MM.1S (cell line): ENCODE results near the gene PRKCE.

Source experiments
- DNase-seq: peaks from one replicate; pipeline ENCODE4 v3.0.0-alpha.2; 2015
- H2AFZ ChIP-seq: fragments of 300-600 bp; sonication (generic); 2 replicates; pipeline ENCODE4 v1.6.0; 2016; ENCODE audit warnings: antibody characterized with exemption, low read length
- H3F3A ChIP-seq: fragments of 300-600 bp; sonication (generic); 2 replicates; pipeline ENCODE4 v1.6.1; 2016; ENCODE audit warnings: mild to moderate bottlenecking, antibody characterized with exemption, low read length, moderate library complexity, mixed read lengths; ENCODE audit not compliant: insufficient read depth
- H3K27ac ChIP-seq: fragments of 300-600 bp; sonication (generic); 2 replicates; pipeline ENCODE4 v1.5.1; 2016; ENCODE audit warnings: mild to moderate bottlenecking, low read length
- H3K27me3 ChIP-seq: fragments of 300-600 bp; sonication (generic); replicated peaks from 2 replicates; pipeline ENCODE4 v1.6.0; 2016; ENCODE audit warnings: low read length; ENCODE audit not compliant: insufficient read depth
- H3K36me3 ChIP-seq: fragments of 300-600 bp; sonication (generic); replicated peaks from 2 replicates; pipeline ENCODE4 v1.6.1; 2016; ENCODE audit warnings: mild to moderate bottlenecking, low read length, mixed read lengths; ENCODE audit not compliant: insufficient read depth
- H3K4me1 ChIP-seq: fragments of 300-600 bp; sonication (generic); 2 replicates; pipeline ENCODE4 v1.6.1; 2016; ENCODE audit warnings: low read length, mixed read lengths
- H3K4me2 ChIP-seq: fragments of 300-600 bp; sonication (generic); 2 replicates; pipeline ENCODE4 v1.6.0; 2016; ENCODE audit warnings: low read depth, low read length
- H3K4me3 ChIP-seq: fragments of 300-600 bp; sonication (generic); 2 replicates; pipeline ENCODE4 v1.5.1; 2016; ENCODE audit warnings: low read length, mixed read lengths
- H3K79me2 ChIP-seq: fragments of 300-600 bp; sonication (generic); 2 replicates; pipeline ENCODE4 v1.6.1; 2016; ENCODE audit warnings: mixed run types, low read length, mixed read lengths
- H3K9ac ChIP-seq: fragments of 300-600 bp; sonication (generic); 2 replicates; pipeline ENCODE4 v1.6.1; 2016; ENCODE audit warnings: low read length, mixed read lengths
- H3K9me2 ChIP-seq: fragments of 300-600 bp; sonication (generic); replicated peaks from 2 replicates; pipeline ENCODE4 v1.6.1; 2016; ENCODE audit warnings: mild to moderate bottlenecking, low read length, mixed read lengths; ENCODE audit not compliant: insufficient read depth
- H3K9me3 ChIP-seq: fragments of 300-600 bp; sonication (generic); replicated peaks from 2 replicates; pipeline ENCODE4 v1.6.1; 2016; ENCODE audit warnings: mild to moderate bottlenecking, low read length, mixed read lengths; ENCODE audit not compliant: insufficient read depth
- H4K20me1 ChIP-seq: fragments of 300-600 bp; sonication (generic); 2 replicates; pipeline ENCODE4 v1.6.1; 2016; ENCODE audit warnings: mild to moderate bottlenecking, low read length, moderate library complexity, mixed read lengths; ENCODE audit not compliant: insufficient read depth
- EZH2 ChIP-seq: fragments of 300-600 bp; sonication (generic); optimal IDR thresholded peaks from 2 replicates; pipeline ENCODE3; 2017; ENCODE audit warnings: low read depth, mild to moderate bottlenecking, antibody characterized with exemption, low read length, mixed read lengths
- EZH2phosphoT487 ChIP-seq: fragments of 300-600 bp; sonication (generic); IDR thresholded peaks from 2 replicates; pipeline ENCODE4 v1.6.1; 2018; ENCODE audit warnings: antibody characterized with exemption, low read length
- TF ChIP-seq, protein P1 (sequence below): fragments of 300-600 bp; sonication (generic); IDR thresholded peaks from 2 replicates; pipeline ENCODE4 v1.5.1; 2016; ENCODE audit warnings: antibody characterized with exemption, low read length, mixed read lengths

Gene PRKCE

DNA sequence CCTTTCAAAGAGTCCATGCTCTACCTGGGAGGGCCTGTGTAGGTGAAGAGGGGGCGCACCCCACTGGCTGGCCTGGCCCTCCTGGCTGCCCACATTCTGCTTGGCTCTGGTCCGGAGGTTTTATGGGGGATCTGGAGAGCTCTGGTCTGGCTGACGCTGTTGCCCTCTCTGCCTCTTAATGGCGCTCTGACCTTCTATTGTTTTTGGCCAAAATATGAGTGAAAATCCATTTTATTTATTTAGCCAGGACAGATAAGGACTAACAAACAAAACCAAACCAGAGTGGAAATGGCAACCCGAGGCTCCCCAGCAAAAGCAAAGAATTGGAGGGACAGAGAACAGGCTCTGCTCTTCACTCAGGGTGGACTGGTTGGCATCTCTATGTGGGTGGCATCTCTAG lies 45.7 kb downstream of the PRKCE start:
- H2AFZ ChIP-seq: no peak overlapping the region
- no peak overlapping the region for H3K27ac ChIP-seq
- DNase-seq: no peak
- H3K4me3 ChIP-seq: no peak overlapping the region
- H3K4me2 ChIP-seq: no peak overlapping the region
- no peaks in the 10 kb centered on the region for H3K9me2 ChIP-seq
- peaks cover 30% of the 10 kb centered on the region for H3K79me2 ChIP-seq
- peaks cover 2% of the 10 kb centered on the region; the same call in 1 of the 2 replicates for H3F3A ChIP-seq
- no peaks in the 10 kb centered on the region for H4K20me1 ChIP-seq
- no peaks in the 10 kb centered on the region for H3K27me3 ChIP-seq
- peaks cover 21% of the 10 kb centered on the region for H3K4me1 ChIP-seq
- no peaks in the 10 kb centered on the region for H3K9me3 ChIP-seq
- no peaks in the 10 kb centered on the region for H3K36me3 ChIP-seq
- TF ChIP-seq EZH2phosphoT487: no peak
- TF ChIP-seq EZH2: no peak
- TF ChIP-seq, protein P1, sequence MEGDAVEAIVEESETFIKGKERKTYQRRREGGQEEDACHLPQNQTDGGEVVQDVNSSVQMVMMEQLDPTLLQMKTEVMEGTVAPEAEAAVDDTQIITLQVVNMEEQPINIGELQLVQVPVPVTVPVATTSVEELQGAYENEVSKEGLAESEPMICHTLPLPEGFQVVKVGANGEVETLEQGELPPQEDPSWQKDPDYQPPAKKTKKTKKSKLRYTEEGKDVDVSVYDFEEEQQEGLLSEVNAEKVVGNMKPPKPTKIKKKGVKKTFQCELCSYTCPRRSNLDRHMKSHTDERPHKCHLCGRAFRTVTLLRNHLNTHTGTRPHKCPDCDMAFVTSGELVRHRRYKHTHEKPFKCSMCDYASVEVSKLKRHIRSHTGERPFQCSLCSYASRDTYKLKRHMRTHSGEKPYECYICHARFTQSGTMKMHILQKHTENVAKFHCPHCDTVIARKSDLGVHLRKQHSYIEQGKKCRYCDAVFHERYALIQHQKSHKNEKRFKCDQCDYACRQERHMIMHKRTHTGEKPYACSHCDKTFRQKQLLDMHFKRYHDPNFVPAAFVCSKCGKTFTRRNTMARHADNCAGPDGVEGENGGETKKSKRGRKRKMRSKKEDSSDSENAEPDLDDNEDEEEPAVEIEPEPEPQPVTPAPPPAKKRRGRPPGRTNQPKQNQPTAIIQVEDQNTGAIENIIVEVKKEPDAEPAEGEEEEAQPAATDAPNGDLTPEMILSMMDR: no peak
- H3K9ac ChIP-seq: no peak overlapping the region

DNA sequence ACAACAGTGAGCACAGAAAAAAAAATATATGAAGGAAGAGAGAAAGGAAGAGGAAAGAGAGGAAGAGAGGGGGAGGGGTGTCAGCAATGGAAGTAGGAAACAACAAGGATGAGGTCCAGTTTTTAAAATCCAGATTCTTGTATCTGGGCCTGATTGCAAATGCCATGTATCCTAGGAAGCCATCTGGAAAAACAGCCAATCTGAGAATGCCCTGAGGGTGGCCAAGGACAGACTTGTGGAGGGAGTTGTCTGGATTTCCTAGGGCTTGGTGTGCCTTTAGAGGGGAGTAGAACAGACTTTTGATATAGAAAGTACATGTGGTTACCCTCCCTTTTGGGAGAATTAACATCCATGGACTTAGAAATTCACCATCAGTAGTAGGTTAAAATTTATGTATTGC lies 47.1 kb downstream of the PRKCE start:
- Histone ChIP-seq H3K9ac (no peak overlapping the region), H3K9me2 (no peaks in the 10 kb centered on the region), H2AFZ (no peak overlapping the region), H3K27ac (no peak overlapping the region), H3K4me3 (no peak overlapping the region), H3K36me3 (no peaks in the 10 kb centered on the region), H3F3A (no peaks in the 10 kb centered on the region), H3K4me1 (peaks cover 11% of the 10 kb centered on the region; the same call in 1 of the 2 replicates), H3K79me2 (peaks cover 19% of the 10 kb centered on the region; the same call in 1 of the 2 replicates), H4K20me1 (no peaks in the 10 kb centered on the region), H3K4me2 (no peak overlapping the region), H3K27me3 (no peaks in the 10 kb centered on the region), H3K9me3 (no peaks in the 10 kb centered on the region)
- TF ChIP-seq EZH2 (no peak), EZH2phosphoT487 (no peak)
- TF ChIP-seq, protein P1: no peak
- DNase-seq: no peak

DNA sequence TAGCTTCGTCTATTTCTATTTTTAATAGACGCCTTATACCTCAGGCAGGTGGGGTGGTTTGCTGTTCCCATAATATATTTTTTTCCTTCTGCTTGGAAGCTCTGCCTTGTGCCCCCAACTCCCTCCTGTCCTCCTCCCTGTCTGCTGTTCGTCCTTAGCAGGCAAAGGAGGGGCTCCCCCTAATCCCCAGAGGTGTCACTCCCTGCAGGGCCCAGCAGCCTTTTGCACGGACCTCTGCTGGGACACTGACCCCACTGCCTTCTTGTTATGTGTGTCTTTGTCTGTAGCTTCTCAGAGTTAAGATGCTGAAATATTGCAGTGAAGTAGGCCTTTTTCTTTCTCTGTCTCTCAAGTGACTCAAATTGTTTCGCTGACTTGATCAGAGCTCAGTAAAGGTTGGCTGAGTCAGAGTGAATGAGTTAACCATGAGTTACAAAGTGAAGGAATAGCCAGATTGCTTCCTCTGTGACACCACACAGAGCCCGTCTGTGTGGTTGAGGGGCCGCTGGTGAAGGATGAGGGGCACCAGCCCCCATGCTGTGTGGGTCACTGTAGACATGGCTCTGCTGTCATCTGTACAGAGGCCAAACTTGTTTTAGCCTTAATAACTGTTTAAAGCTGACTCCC lies 47.7 kb downstream of the PRKCE start:
- H3K36me3 ChIP-seq: no peaks in the 10 kb centered on the region
- DNase-seq: no peak
- no peaks in the 10 kb centered on the region for H4K20me1 ChIP-seq

More for the DNA sequence above, 47.7 kb downstream of the PRKCE start:
- Histone ChIP-seq H3K4me3 (no peak overlapping the region), H3F3A (no peaks in the 10 kb centered on the region), H3K27ac (no peak overlapping the region), H3K4me1 (peaks cover 11% of the 10 kb centered on the region; the same call in 1 of the 2 replicates), H2AFZ (no peak overlapping the region), H3K27me3 (no peaks in the 10 kb centered on the region), H3K4me2 (no peak overlapping the region), H3K9me2 (no peaks in the 10 kb centered on the region), H3K9ac (no peak overlapping the region), H3K9me3 (no peaks in the 10 kb centered on the region), H3K79me2 (peaks cover 13% of the 10 kb centered on the region; the same call in 1 of the 2 replicates)
- TF ChIP-seq EZH2phosphoT487: no peak
- no peak for TF ChIP-seq EZH2
- TF ChIP-seq, protein P1: no peak
